GM12801 (cell line): Measurements from ENCODE around the gene DGKG.

Experiments
- TF ChIP-seq, protein P1 (sequence below): IDR thresholded peaks from one replicate; pipeline ENCODE4 v1.5.1; 2011; ENCODE audit warnings: control low read depth; ENCODE audit not compliant: insufficient read length; ENCODE audit errors: extremely low read depth

Gene DGKG

DNA sequence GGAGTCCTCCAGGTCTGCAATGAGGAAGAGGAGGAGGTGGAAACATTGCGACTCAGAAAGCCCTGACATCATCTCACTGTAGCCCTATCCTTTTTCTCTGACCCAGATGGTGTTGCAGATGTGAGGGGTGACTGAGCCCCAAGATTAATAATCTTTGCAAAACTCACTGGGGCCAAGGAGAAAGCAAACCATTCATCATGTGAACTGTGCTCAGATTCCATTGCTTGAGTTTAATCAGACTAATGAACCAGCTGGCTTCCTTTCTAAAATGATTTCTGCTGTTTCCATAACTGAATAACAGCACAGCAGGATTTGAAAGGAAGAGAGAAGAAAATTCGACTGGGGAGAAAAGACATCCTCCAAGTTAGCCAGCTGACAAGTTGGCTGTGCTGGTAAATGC lies 13.4 kb upstream of the DGKG start:
- TF ChIP-seq, protein P1, sequence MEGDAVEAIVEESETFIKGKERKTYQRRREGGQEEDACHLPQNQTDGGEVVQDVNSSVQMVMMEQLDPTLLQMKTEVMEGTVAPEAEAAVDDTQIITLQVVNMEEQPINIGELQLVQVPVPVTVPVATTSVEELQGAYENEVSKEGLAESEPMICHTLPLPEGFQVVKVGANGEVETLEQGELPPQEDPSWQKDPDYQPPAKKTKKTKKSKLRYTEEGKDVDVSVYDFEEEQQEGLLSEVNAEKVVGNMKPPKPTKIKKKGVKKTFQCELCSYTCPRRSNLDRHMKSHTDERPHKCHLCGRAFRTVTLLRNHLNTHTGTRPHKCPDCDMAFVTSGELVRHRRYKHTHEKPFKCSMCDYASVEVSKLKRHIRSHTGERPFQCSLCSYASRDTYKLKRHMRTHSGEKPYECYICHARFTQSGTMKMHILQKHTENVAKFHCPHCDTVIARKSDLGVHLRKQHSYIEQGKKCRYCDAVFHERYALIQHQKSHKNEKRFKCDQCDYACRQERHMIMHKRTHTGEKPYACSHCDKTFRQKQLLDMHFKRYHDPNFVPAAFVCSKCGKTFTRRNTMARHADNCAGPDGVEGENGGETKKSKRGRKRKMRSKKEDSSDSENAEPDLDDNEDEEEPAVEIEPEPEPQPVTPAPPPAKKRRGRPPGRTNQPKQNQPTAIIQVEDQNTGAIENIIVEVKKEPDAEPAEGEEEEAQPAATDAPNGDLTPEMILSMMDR, result no peak

- TF ChIP-seq, protein P1, result no peak
Observed at GRCh38 chr3:186374376-186374775, 12.3 kb upstream of the DGKG start.

DNA sequence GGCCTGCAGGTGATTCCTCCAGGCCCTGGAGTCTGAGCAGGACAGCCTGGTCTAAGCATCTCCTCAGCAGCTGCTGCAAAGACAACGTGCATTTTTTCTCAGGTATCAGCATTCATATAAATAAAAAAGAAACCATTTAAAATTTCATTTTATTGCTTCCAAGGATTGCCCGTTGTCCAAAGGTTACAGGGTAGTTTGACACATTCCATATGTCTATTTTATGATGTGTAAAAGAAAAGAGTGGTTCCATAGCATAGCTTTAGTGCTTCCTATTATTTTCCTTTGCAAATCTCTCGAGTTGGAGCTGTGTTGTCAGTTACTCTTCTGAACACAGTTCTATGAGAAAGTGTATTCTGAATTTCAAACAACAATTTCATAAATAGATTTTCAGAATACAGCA lies 7.2 kb upstream of the DGKG start:
- TF ChIP-seq, protein P1, result no peak

- TF ChIP-seq, protein P1, result no peak
Observed at GRCh38 chr3:186368717-186369116, 6.7 kb upstream of the DGKG start.

DNA sequence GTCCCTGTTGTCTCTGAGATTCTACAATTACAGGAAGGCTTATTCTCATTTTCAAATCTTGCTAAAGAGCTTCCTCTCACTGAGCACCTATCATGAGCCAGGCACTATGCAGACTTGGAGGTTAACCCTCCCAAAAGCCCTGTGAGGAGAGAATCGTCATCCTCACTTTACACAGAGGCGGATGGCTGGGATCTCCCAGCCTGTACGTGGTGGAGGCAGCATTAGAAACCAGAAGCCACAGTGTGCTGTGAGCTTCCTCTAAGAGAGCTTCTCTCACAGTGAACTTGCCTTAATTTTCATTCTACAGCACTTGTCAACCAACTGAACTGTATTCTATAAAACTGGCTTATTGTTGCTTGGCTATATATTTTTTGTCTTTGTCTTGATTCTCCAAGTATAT lies 6.1 kb upstream of the DGKG start:
- TF ChIP-seq, protein P1, result no peak

- TF ChIP-seq, protein P1, result no peak
Observed at GRCh38 chr3:186367631-186368030, 5.6 kb upstream of the DGKG start.

GRCh38 chr3:186366206-186366605 lies 4.2 kb upstream of the DGKG start:
- TF ChIP-seq, protein P1, result no peak
